GM12878 (cell line): ENCODE data around the gene GRIK3. TPM values are rescaled to one million over a fixed set of nuclear protein-coding genes. Genes with fewer than 3 reads are reported as not detected.

ENCODE experiments used
- ATAC-seq: fragments of 200-7000 bp; cut with Tn5 transposase; 3 replicates; pipeline ENCODE4 v1.9.1; 2020; ENCODE audit warnings: mild to moderate bottlenecking, moderate library complexity
- BruUV-seq: library from RNA; stranded (reverse); fragments of 400-500 nt; replicated peaks from 2 replicates; lab custom pipeline; 2021; lab: Mats Ljungman, UMichigan
- CTCF ChIA-PET: fragments of 300-600 bp; sonication (Branson Sonifier 250); formaldehyde crosslinking; extraction: SDS; loops from one replicate; lab custom pipeline; 2021; ENCODE audit warnings: inconsistent platforms; lab: Yijun Ruan, JAX
- POLR2A ChIA-PET: fragments of 350-600 bp; formaldehyde crosslinking; extraction: SDS; loops from one replicate; lab custom pipeline; 2021; ENCODE audit warnings: inconsistent platforms; lab: Charles Lee
- RAD21 ChIA-PET: fragments of 300-600 bp; sonication (Branson Sonifier 250); formaldehyde crosslinking; loops from one replicate; lab custom pipeline; 2023; ENCODE audit warnings: antibody characterized with exemption; ENCODE audit not compliant: unreplicated experiment; lab: Charles Lee
- SMC1A ChIA-PET: fragments of 300-600 bp; sonication (Branson Sonifier 250); formaldehyde crosslinking; loops from one replicate; lab custom pipeline; 2023; ENCODE audit not compliant: unreplicated experiment, uncharacterized antibody; lab: Charles Lee
- DNase-seq: peaks from one replicate; pipeline ENCODE4 v3.0.0-alpha.2; 2011; ENCODE audit warnings: low read depth, low spot score
- FAIRE-seq: peaks from 3 replicates; lab custom pipeline; 2011; peaks lifted over from hg19 to GRCh38; lab: Jason Lieb, UNC
- H2AFZ ChIP-seq: 2 replicates; pipeline ENCODE4 v1.6.0; 2011; ENCODE audit warnings: low read depth, low read length, control low read depth; ENCODE audit not compliant: control insufficient read depth
- H3K27ac ChIP-seq: 2 replicates; pipeline ENCODE4 v1.5.1; 2011; ENCODE audit warnings: control low read depth; ENCODE audit not compliant: control insufficient read depth, insufficient read depth
- H3K27me3 ChIP-seq, 2 experiments: replicated peaks in 1 of 2; 2 replicates each; pipeline versions ENCODE4 v1.6.0 to v1.6.1; 2011; ENCODE audit warnings: low read length in 1 of 2; ENCODE audit not compliant: control insufficient read depth in 2 of 2, insufficient read depth in 2 of 2
- H3K36me3 ChIP-seq, 2 experiments: 2 replicates each; pipeline ENCODE4 v1.5.1; 2011; ENCODE audit warnings: low read length in 1 of 2; ENCODE audit not compliant: control insufficient read depth in 2 of 2, insufficient read depth in 2 of 2
- H3K4me1 ChIP-seq: 2 replicates; pipeline ENCODE4 v1.6.1; 2011; ENCODE audit warnings: mild to moderate bottlenecking, low read length, moderate library complexity, mixed read lengths; ENCODE audit not compliant: control insufficient read depth, insufficient read depth
- H3K4me2 ChIP-seq: 2 replicates; pipeline ENCODE4 v1.6.0; 2011; ENCODE audit warnings: control low read depth; ENCODE audit not compliant: control insufficient read depth, insufficient read depth
- H3K4me3 ChIP-seq: fragments of 200-600 bp; sonication (generic); 2 replicates; pipeline ENCODE4 v1.5.1; 2016
- H3K79me2 ChIP-seq: 2 replicates; pipeline ENCODE4 v1.6.0; 2011; ENCODE audit warnings: low read length; ENCODE audit not compliant: control insufficient read depth, insufficient read depth
- H3K9ac ChIP-seq: 2 replicates; pipeline ENCODE4 v1.8.0; 2011; ENCODE audit warnings: low read length, control low read depth, mixed read lengths; ENCODE audit not compliant: control insufficient read depth, insufficient read depth
- H3K9me3 ChIP-seq: replicated peaks from 3 replicates; pipeline ENCODE4 v1.5.1; 2011; ENCODE audit warnings: mild to moderate bottlenecking, low read length; ENCODE audit not compliant: control insufficient read depth, insufficient read depth
- H4K20me1 ChIP-seq: 2 replicates; pipeline ENCODE4 v1.6.0; 2011; ENCODE audit not compliant: control insufficient read depth, insufficient read depth
- CREB1 ChIP-seq: IDR thresholded peaks from 2 replicates; pipeline ENCODE4 v1.6.1; 2012; ENCODE audit warnings: low read depth, mild to moderate bottlenecking, inconsistent platforms
- DPF2 ChIP-seq: fragments of 450-650 bp; IDR thresholded peaks from 2 replicates; pipeline ENCODE4 v1.6.1; 2017; ENCODE audit warnings: mild to moderate bottlenecking
- HCFC1 ChIP-seq: fragments of 150-350 bp; IDR thresholded peaks from 2 replicates; pipeline ENCODE4 v1.6.1; 2014; ENCODE audit warnings: low read length
- HDAC6 ChIP-seq: fragments of 200-600 bp; sonication (generic); IDR thresholded peaks from one replicate; pipeline ENCODE4 v1.8.0; 2017; ENCODE audit warnings: antibody characterized with exemption; ENCODE audit not compliant: unreplicated experiment
- IKZF1 ChIP-seq: fragments of 450-650 bp; conservative IDR thresholded peaks from 2 replicates; pipeline ENCODE4 v1.6.1; 2017; ENCODE audit warnings: antibody characterized with exemption, mild to moderate bottlenecking
- MEF2A ChIP-seq: IDR thresholded peaks from 2 replicates; pipeline ENCODE4 v1.6.1; 2011; ENCODE audit warnings: low read depth, mild to moderate bottlenecking, low read length, moderate library complexity; ENCODE audit not compliant: insufficient read depth
- MTA3 ChIP-seq: IDR thresholded peaks from 2 replicates; pipeline ENCODE4 v1.6.1; 2012; ENCODE audit warnings: low read length, inconsistent platforms, borderline replicate concordance
- NBN ChIP-seq: fragments of 450-650 bp; IDR thresholded peaks from 2 replicates; pipeline ENCODE4 v1.6.1; 2016
- NFXL1 ChIP-seq: fragments of 450-650 bp; IDR thresholded peaks from 2 replicates; pipeline ENCODE4 v1.6.1; 2017; ENCODE audit warnings: antibody characterized with exemption, mild to moderate bottlenecking, borderline replicate concordance
- PAX8 ChIP-seq: fragments of 450-650 bp; IDR thresholded peaks from 2 replicates; pipeline ENCODE4 v1.6.1; 2017; ENCODE audit warnings: mild to moderate bottlenecking, moderate library complexity
- SMAD5 ChIP-seq: IDR thresholded peaks from 2 replicates; pipeline ENCODE4 v1.6.1; 2016; ENCODE audit warnings: antibody characterized with exemption, low read depth
- SUPT20H ChIP-seq: IDR thresholded peaks from 2 replicates; pipeline ENCODE4 v1.6.1; 2011; ENCODE audit warnings: low read depth, mild to moderate bottlenecking, low read length, moderate library complexity, borderline replicate concordance; ENCODE audit not compliant: control insufficient read depth
- TARDBP ChIP-seq: IDR thresholded peaks from 2 replicates; pipeline ENCODE4 v1.6.1; 2016; ENCODE audit warnings: borderline replicate concordance
- TBL1XR1 ChIP-seq: IDR thresholded peaks from 2 replicates; pipeline ENCODE4 v1.6.1; 2012; ENCODE audit warnings: low read depth, low read length, improper control_type of control experiment
- TCF7 ChIP-seq: IDR thresholded peaks from 2 replicates; pipeline ENCODE4 v1.6.1; 2014; ENCODE audit warnings: antibody characterized with exemption, borderline replicate concordance
- YY1 ChIP-seq: IDR thresholded peaks from 2 replicates; pipeline ENCODE4 v1.6.1; 2011; ENCODE audit warnings: low read depth, mild to moderate bottlenecking, low read length
- WGBS: methylation state at CpG from one replicate; pipeline ENCODE4 v1.1.6; 2016; ENCODE audit warnings: low lambda C conversion rate; ENCODE audit not compliant: insufficient replicate concordance, insufficient coverage; ENCODE audit errors: missing lambda C conversion rate; 5-methylcytosine and 5-hydroxymethylcytosine counted together
- in situ Hi-C: fragments of 300-500 bp; cut with MboI; formaldehyde crosslinking; loops from 9 replicates; pipeline ENCODE4 v1.14.3; 2018; ENCODE audit warnings: mixed read lengths
- intact Hi-C: fragments of 100-400 bp; cut with micrococcal nuclease; formaldehyde crosslinking; loops from one replicate; pipeline ENCODE4 v1.14.2; 2022; ENCODE audit not compliant: unreplicated experiment
- polyA plus RNA-seq, 11 experiments: library from polyadenylated mRNA; depleted of rRNA in 4 of 11; unstranded in 6 of 11; stranded (reverse) in 5 of 11; fragments of >200 nt; fragmentation: Nextera tagmentation in 4 of 11; fragmentation: Illumina TruSeq in 1 of 11; extraction: Ambion mirVana in 4 of 11; extraction: Trizol in 1 of 11; gene quantifications; 1 replicate in 1 of 11; 2 replicates in 10 of 11; pipeline versions ENCODE4 v1.2.1 to v1.2.3, GENCODE V29; 2011 to 2016; ENCODE audit warnings: inconsistent platforms in 2 of 11, missing spikeins in 2 of 11, low read depth in 1 of 11
- total RNA-seq, 4 experiments: library from RNA; depleted of rRNA in 3 of 4; stranded (reverse); fragments of >200 nt in 3 of 4; fragmentation: Illumina TruSeq in 1 of 4; extraction: Trizol in 1 of 4; gene quantifications; 2 replicates each; pipeline versions ENCODE4 v1.2.1 to v1.2.3, GENCODE V29; 2013 to 2021

The GRIK3 gene
- total and polyA plus RNA-seq, 10 of the 15 experiments (the other 5 are each of a cell fraction or from before 2014, with no cell fraction given), result not detected

DNA sequence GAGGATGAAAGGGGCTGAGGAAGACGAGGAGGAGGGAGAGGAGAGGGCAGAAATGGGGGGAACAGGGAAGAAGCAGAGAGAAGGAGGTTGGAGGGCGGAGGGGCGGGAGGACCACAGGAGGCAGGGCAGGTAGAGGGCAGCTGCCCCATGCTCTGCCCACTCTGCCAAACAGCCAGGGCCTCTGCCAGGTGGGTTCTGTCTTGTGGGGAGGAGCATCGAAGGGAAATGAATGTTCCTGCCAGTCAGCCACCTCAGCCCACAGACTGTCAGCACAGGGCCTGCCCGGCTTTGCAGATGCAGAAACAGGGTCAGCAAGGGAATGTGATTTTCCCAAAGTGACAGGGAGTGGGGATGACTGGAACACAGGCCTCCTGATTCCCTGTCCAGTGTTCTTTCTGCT, 82.6 kb downstream of the GRIK3 start:
- H3K4me2 ChIP-seq, result no peak overlapping the region
- H3K9ac ChIP-seq, result no peak overlapping the region
- ChIA-PET POLR2A (no interaction called here), SMC1A (no interaction called here), RAD21 (no interaction called here), CTCF (no interaction called here)
- in situ Hi-C loops (no loop called here), intact Hi-C loops (no loop called here)
- H3K27ac ChIP-seq, result no peak overlapping the region
- no peaks in the 10 kb centered on the region for H3K36me3 ChIP-seq
- H3K4me1 ChIP-seq, result no peaks in the 10 kb centered on the region
- H3K4me3 ChIP-seq, result no peak overlapping the region
- H3K9me3 ChIP-seq, result no peaks in the 10 kb centered on the region
- no peaks in the 10 kb centered on the region for H3K27me3 ChIP-seq
- FAIRE-seq (no peak), ATAC-seq (no peak), DNase-seq (no peak)
- WGBS, result 0% methylated on average over 5 of the region's 5 CpGs
- no peaks in the 10 kb centered on the region for H3K79me2 ChIP-seq
- no TSS peak for BruUV-seq
- no peaks in the 10 kb centered on the region for H4K20me1 ChIP-seq
- no peak for TF ChIP-seq NBN
- TF ChIP-seq TBL1XR1, result no peak
- TF ChIP-seq PAX8, result no peak
- TF ChIP-seq MEF2A, result no peak
- no peak for TF ChIP-seq DPF2
- TF ChIP-seq TCF7, result no peak
- no peak for TF ChIP-seq SMAD5
- no peak for TF ChIP-seq CREB1
- no peak for TF ChIP-seq HCFC1
- TF ChIP-seq MTA3, result no peak
- no peak for TF ChIP-seq HDAC6
- no peak for TF ChIP-seq YY1
- no peak for TF ChIP-seq IKZF1
- TF ChIP-seq TARDBP, result no peak
- TF ChIP-seq SUPT20H, result no peak
- TF ChIP-seq NFXL1, result no peak
- H2AFZ ChIP-seq, result no peak overlapping the region
